KOPT-K1 (cell line): ENCODE data around the gene FAM186B.

Source experiments
- H3K27ac ChIP-seq: fragments of 200-600 bp; sonication (generic); 2 replicates; pipeline ENCODE4 v1.5.1; 2016; ENCODE audit warnings: antibody characterized with exemption, mild to moderate bottlenecking, low read depth, low read length; ENCODE audit not compliant: poor library complexity, severe bottlenecking
- H3K36me3 ChIP-seq: fragments of 200-600 bp; sonication (generic); 2 replicates; pipeline ENCODE4 v1.5.1; 2017; ENCODE audit warnings: antibody characterized with exemption, mild to moderate bottlenecking, low read length, moderate library complexity; ENCODE audit not compliant: insufficient read depth
- H3K9me3 ChIP-seq: fragments of 200-600 bp; sonication (generic); 2 replicates; pipeline ENCODE4 v1.5.1; 2017; ENCODE audit warnings: antibody characterized with exemption, low read length, mild to moderate bottlenecking; ENCODE audit not compliant: insufficient read depth, poor library complexity, severe bottlenecking

The FAM186B gene

DNA sequence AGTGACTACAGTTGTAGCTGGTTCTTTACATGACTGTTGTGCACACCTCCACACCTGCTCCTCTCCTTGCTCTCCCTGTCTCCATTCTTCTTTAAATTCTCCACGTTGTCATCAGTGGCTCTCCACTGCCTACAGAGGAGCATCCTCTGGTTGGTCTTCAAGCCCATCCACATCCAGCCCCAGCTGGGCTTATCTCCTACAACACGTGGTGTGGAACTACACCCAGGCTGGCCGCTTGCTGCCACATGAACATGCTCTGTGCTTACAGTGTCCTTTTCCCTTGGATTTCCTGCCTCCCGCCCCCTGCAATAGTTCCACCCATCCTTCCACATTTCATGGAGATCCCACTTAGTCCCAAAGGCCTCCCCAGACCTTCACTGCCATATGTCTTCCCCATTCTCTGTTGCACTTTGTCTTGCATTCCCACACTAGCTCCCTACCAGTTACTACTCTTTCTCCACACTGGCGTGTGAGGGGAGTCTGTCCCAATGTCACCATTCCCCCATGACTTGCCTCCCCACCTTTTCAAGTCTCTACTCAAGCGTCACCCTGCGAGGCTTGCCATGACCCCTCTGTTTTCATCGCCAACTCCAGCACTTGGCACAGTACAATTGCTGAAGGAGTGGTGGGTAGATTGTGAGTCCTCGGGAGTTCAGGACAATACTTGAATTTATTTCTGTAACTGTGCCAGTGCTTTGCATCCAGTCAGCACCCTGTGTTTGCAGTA lies 27.7 kb downstream of the FAM186B start:
- Histone ChIP-seq H3K9me3 (no peaks in the 10 kb centered on the region), H3K27ac (no peak overlapping the region), H3K36me3 (peaks cover 18% of the 10 kb centered on the region)

DNA sequence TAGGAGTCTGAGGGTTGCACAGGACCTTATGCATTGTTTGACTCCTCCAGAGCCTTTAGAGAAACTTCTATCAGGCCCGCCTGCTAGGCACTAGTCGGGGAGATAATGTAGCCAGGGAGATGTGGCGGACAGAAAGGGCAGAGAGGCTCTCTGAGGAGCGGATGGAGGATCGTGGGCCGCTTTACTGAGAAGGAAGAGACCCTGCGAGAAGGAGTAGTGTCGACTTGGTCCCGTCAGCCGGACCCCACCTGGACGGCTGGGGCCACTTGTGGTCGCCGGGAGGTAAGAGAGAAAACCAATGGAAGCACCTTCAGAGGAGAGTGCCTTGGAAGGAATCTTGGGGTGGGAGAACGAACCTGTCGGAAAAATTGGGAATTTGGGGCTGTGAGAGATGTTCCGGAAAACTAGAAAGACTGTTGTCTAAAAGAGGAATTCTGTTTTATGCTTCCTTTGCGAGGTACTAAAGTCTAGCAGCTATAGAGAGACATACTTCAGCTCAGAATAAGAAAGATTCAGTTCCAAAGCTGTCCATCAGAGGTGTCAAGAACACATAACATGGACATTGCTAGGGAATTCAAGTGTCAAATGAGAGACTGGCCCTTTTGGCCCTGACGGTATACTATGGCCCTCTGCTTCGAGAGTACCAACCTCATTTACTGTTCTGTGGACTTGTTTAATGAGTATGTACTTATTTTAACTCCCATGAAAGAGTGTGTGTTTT lies 36.8 kb downstream of the FAM186B start:
- Histone ChIP-seq H3K9me3 (no peaks in the 10 kb centered on the region), H3K27ac (peak overlapping the region; percentile 89), H3K36me3 (peaks cover 27% of the 10 kb centered on the region)

DNA sequence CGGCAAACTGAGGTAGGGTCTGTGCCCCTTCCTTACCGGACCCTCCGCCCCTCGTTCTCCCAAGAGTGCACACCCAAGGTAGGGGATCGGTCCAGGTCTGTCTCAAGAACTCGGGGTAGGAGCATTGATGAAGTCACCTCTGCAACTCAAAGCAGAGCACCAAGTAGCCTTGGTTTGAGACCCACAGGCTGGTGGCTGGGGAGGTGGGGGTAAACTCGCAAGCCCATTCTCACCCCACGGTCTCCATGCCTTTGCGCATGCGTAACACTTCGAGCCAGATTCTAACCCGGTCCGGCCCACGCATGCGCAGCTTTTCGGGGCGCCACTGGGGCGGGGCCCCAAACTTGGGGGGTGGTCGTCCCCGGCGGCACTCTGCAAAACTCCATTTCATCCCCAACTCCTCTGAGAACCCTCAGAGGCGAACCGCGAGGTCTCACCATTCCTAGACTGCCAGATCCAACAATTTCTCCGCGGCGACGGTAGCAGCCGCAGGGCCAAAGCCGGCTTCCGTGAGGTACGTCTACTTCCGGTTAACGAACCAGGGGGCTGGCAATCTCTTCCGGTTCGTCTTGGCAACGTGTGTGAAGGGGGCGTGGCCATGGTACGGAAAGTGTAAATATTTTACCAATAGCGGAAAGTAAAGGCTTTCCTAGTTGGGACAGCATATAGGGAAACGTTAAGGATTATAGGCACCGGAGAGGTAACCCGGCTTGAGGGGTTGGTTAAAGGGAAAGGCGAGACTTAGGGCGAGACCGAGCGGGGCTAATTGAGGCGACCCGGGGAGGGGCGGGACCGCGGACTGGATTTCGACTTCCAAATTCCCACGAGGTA lies 37.6 kb downstream of the FAM186B start, which contains the start of gene MCRS1:
TSS of gene MCRS1 (minus strand) at position 532 of the 831 bp plus-strand sequence. CDS start 1,411 bp downstream, outside the sequence.
- H3K36me3 ChIP-seq = peaks cover 29% of the 10 kb centered on the region
- no peaks in the 10 kb centered on the region for H3K9me3 ChIP-seq
- H3K27ac ChIP-seq = peak within 1 kb of the TSS; percentile 89

DNA sequence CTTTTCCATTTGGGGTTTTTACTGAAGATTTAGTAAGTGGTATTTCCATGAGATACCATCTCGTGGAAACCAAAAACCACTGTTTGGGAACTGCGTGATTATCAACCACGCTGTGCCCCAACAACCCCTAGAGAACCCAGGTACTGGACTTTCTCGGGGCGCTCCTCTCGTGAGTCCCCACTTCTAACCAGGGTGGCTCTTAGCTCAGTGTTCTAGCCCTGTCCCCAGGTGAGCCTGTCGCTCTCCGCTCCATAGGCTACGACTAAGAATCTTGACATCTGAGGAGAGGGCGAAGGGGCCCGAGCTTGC lies 38.2 kb downstream of the FAM186B start:
- H3K9me3 ChIP-seq = no peaks in the 10 kb centered on the region
- H3K36me3 ChIP-seq = peaks cover 35% of the 10 kb centered on the region
- peak overlapping the region; percentile 89 for H3K27ac ChIP-seq

DNA sequence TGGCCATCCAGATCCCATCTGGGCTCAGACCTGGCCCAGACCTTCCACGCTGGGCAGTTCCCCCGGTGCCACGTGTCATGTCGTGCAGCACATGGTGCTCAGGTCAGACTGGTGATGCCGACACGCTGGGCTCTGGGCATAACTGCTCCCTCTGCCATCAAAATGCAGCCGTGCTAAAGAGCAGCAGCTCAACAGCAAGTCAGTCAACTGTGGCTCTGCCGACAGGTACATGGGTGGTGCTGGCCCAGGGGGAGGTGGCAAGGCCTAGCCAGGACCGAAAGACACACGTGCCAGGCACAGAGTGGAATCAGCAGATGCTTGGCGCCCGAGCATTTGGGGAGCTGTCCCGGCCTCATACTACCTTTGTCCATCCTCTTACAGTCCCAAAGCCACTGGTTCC lies 39.1 kb downstream of the FAM186B start:
- H3K27ac ChIP-seq = no peak overlapping the region
- no peaks in the 10 kb centered on the region for H3K9me3 ChIP-seq
- H3K36me3 ChIP-seq = peaks cover 44% of the 10 kb centered on the region

DNA sequence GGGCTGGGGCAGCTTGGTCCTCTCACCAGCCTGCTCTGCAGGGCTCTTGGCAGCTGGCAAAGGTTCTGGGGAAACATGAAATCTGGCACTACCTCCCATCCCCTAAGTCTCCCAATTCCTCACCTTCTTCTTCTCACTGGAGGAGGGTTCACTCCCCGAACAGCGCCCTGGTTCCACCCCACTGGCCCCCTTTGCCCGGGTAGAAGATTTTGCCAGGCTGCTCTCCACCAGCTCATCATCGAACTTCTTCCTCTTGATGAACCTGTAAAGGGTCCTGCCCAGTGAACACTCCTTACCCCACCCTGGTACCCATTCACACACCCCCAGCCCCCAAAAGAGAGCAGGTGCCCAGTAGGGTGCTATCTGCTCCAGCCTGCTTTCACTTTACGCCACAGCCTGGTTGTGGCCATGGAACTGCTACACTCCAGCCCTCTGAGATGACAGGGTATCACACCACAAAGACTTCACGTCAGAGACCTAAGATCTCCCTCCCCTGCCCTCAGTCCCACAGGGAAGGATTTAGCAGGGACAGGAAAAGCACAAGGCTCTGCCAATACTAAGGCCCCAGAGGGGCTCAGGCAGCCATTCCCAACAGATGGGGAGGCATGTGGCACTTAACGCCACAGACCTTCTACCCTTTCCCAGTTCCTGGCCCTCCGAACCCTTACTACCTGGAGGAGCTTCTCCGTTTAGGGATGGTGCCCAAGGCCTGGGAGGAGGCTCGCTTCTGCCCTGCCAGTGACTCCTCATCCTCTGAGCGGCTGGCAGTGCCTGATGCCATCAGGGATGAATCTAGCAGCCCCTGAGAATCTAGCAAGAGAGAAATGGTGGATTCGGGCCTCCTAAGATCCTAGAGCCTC lies 39.8 kb downstream of the FAM186B start:
- Histone ChIP-seq H3K36me3 (peaks cover 51% of the 10 kb centered on the region), H3K27ac (peak overlapping the region; percentile 18), H3K9me3 (no peaks in the 10 kb centered on the region)

DNA sequence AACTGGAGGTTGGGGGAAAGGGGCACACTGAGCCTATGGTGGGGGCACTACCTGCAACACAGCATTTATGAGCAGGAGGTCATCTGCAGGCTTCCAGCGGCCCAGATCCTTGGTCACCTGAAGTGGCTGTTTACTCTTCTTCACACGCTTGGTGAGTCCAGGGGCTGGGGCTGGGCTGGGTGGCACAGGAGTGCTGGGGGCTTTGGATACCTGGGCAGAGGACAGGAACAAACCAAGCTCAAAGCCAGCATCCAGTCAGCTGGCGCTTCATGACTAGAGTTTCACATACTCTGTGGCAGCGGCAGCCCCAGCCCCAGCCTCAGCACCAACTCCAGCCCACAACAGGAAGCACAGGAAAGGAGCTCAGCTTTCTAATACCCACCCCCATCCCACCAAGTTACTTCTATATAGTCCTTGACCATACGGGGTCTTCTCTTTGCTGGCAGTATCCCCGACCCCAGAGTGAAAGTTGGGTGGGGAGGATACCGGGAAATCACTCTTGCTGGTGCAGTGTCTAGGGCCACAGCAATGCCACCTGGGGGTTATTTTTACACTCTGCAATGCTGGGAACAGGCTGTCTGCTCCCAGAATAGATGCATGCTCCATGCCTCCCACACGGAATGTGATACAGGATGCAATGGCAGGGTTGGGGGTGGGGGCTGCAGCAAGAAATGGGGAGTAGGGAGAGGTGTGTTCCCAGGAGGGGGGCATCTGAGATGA lies 40.6 kb downstream of the FAM186B start:
- H3K9me3 ChIP-seq = no peaks in the 10 kb centered on the region
- peaks cover 59% of the 10 kb centered on the region for H3K36me3 ChIP-seq
- peak overlapping the region; percentile 18 for H3K27ac ChIP-seq

DNA sequence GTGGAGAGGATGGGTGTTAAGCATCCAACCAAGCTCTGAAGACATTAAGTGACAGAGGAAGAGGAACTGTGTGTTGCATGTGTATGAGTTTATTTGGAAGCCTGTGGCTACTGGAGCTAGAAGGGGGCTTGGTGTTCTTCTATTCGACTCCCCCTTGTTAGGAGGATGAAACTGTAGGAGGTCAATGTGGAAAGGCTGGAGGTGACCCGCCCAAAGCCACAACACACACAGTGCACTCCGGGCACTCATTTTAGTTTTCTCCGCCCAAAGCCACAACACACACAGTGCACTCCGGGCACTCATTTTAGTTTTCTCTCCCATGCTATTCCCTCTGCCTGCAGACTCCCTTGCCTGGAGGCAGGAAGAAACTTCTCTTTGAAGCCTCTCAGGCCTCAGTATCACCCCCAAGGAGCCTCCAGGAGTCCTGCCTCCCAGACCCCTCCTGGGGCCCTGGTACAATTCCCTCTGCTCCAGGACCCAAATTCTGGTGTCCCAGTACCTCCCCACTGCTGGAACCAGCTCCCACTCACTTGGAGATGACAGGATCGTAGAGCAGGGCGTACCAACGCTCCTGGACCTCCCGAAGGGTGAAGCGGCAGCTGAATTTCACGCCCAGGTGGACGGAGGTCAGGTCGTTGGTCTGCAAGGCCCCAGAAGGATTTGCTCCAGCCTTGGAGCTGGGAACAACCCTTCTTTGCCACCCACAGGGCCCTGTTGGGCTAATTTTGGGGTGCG lies 41.3 kb downstream of the FAM186B start:
- peaks cover 66% of the 10 kb centered on the region for H3K36me3 ChIP-seq
- no peak overlapping the region for H3K27ac ChIP-seq
- H3K9me3 ChIP-seq = no peaks in the 10 kb centered on the region

DNA sequence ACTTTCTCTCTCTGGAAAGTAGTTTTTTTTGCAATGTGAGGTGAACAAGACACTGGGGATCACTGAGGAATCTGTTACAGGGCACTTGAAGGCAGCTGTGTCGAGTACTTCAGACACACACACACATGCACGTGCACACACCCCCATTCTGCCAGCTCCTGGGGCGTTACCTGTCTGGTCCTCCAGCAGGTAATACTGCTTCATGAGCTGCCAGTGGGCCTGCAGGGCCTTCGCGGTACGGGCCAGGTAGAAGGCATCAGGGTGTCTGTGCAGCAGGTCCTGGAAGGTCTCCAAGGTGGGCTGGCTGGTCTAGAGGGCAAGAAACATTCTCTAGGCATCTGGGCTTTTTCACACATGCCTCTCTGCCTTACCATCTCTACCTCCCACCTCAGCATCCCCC lies 42.6 kb downstream of the FAM186B start:
- Histone ChIP-seq H3K27ac (no peak overlapping the region), H3K9me3 (no peaks in the 10 kb centered on the region), H3K36me3 (peaks cover 79% of the 10 kb centered on the region)

DNA sequence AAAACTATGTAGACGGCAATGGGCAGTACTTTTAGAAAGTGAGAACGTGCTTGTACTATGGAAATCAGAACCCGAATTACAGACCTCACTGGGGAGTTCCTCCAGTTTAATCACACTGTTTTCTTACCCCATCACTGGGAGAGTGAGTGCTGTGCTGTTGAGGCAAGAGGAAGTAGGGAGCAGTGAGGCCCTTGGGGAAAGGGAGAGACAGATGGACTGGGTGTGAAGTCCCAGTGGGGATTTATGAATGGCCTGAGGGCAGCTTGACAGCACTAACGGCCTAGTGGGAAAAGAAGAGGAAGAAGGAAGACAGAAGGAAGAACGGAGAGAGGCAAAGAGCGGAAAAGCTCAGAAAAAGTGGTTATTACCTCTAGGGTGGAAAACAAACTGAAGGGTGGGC lies 43.2 kb downstream of the FAM186B start:
- Histone ChIP-seq H3K27ac (no peak overlapping the region), H3K36me3 (peaks cover 85% of the 10 kb centered on the region), H3K9me3 (no peaks in the 10 kb centered on the region)

DNA sequence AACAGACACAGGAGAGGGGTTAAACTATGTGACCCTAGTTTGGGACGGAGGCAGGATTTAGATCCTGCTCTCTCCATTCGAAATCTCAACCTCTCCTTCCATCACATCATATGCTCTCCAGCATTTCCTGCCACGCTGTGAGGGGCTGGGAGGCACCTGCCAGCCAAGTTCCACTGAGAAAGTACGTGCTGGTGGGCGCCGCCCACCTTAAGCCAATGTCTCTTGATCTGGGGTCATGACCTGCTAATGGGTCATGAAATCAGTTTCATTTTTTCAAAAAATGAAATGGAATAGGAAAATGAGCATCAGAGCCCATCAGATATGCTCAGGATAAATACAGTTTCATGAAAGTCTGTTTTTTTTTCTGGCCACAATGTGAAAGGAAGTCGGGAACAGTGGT lies 44.7 kb downstream of the FAM186B start:
- Histone ChIP-seq H3K9me3 (no peaks in the 10 kb centered on the region), H3K36me3 (peaks cover 100% of the 10 kb centered on the region), H3K27ac (no peak overlapping the region)

DNA sequence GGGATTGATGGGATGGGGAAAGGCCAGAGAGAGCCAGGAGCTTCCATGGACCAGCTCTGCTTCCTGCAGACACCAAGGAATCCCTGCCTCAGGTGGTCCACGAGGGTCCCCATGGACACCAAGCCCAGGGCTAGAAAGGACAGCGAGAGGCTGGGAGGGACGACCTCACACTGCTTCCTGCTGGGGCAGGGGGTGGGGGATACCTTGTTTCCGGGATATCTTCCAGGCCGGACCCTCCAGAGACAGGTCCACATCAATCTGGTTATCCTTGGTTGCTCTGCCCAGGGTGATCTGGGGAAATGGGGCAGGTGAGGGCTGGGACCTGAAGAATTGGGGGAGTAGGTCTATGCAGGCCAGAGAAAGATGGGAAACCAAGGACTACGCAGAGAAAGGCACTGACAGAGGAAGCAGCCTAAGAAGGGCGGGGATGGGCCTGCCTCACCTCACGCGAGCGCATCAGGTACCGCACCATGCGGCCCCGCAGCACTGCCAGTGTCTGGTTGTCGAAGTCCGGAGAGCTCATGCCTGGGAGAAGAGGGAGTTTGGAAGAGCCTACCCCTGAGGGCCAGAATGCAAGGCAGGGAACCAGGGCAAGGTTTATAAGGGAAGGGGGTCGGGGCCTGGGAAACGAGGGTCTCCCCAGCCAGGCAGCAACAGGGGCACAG lies 46.3 kb downstream of the FAM186B start:
- Histone ChIP-seq H3K9me3 (no peaks in the 10 kb centered on the region), H3K36me3 (peaks cover 85% of the 10 kb centered on the region), H3K27ac (no peak overlapping the region)

DNA sequence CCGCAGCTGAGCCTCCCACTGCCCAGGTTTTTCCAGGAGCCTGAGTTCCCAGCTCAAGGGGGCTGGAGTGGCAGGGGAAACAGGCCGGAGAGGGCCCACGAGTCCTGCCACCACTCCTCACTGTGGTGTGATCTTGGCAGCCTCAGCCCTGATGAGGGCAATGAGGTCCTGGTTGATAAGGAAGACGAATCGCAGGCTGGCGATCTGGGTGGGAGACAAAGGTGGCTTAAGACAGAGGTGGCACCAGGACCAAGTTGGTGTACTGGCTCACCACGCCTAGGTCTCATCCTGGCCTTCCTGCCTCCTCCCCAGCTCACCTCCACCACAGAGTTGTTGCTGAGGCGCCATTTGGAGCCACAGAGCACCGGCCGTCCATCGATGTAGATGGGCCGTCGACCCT lies 46.9 kb downstream of the FAM186B start:
- peaks cover 79% of the 10 kb centered on the region for H3K36me3 ChIP-seq
- no peaks in the 10 kb centered on the region for H3K9me3 ChIP-seq
- H3K27ac ChIP-seq = no peak overlapping the region
